Tibial artery (tissue), 4 donors: ENCODE data around the gene CNOT1.

Experiments
- DNase-seq, 2 donors: peaks; one replicate each; pipeline ENCODE4 v3.0.0-alpha.2; 2019
- H3K27ac ChIP-seq, 2 donors: fragments of 200-600 bp; sonication (generic) in 1 of 2; 1 replicate in 1 of 2; 2 replicates in 1 of 2; pipeline ENCODE4 v1.5.1; 2018 to 2019; ENCODE audit warnings: mild to moderate bottlenecking in 1 of 2
- H3K27me3 ChIP-seq, 2 donors: fragments of 200-600 bp; sonication (generic) in 1 of 2; one replicate each; pipeline versions ENCODE4 v1.5.1 to v1.6.0; 2016 to 2019
- H3K36me3 ChIP-seq, 3 donors: fragments of 200-600 bp; sonication (generic) in 2 of 3; one replicate each; pipeline ENCODE4 v1.5.1; 2016 to 2019; ENCODE audit warnings: mild to moderate bottlenecking in 2 of 3
- H3K4me1 ChIP-seq, 4 donors: fragments of 200-600 bp; sonication (generic) in 2 of 4; 1 replicate in 3 of 4; 2 replicates in 1 of 4; pipeline ENCODE4 v1.5.1; 2016 to 2019
- H3K4me3 ChIP-seq, 2 donors: fragments of 200-600 bp; sonication (generic) in 1 of 2; 1 replicate in 1 of 2; 2 replicates in 1 of 2; pipeline ENCODE4 v1.5.1; 2018 to 2019; ENCODE audit warnings: mild to moderate bottlenecking in 2 of 2
- H3K9me3 ChIP-seq, 3 donors: fragments of 200-600 bp; sonication (generic) in 1 of 3; one replicate each; pipeline ENCODE4 v1.5.1; 2016 to 2019
- intact Hi-C: fragments of 100-400 bp; cut with DNase I; formaldehyde crosslinking; loops from one replicate; pipeline ENCODE4 v1.15.0; 2023; ENCODE audit warnings: low total_unique reads
- TF ChIP-seq, protein P1 (sequence below), 2 experiments: fragments of 200-600 bp in 1 of 2; fragments of 450-650 bp in 1 of 2; IDR thresholded peaks; one replicate each; pipeline ENCODE4 v1.5.1; 2017 to 2019; ENCODE audit warnings: antibody characterized with exemption in 2 of 2, mild to moderate bottlenecking in 1 of 2, moderate library complexity in 1 of 2

Gene CNOT1

GRCh38 chr16:58541711-58542110 is 87.9 kb downstream of the CNOT1 start:
- intact Hi-C loops: no loop called here
- no peaks in the 10 kb centered on the region for H3K9me3 ChIP-seq
- H3K4me3 ChIP-seq: no peak overlapping the region
- peaks cover 98 to 100% (median 99%) of the 10 kb centered on the region in 3 donors for H3K36me3 ChIP-seq
- H3K4me1 ChIP-seq: no peaks in the 10 kb centered on the region
- TF ChIP-seq, protein P1, sequence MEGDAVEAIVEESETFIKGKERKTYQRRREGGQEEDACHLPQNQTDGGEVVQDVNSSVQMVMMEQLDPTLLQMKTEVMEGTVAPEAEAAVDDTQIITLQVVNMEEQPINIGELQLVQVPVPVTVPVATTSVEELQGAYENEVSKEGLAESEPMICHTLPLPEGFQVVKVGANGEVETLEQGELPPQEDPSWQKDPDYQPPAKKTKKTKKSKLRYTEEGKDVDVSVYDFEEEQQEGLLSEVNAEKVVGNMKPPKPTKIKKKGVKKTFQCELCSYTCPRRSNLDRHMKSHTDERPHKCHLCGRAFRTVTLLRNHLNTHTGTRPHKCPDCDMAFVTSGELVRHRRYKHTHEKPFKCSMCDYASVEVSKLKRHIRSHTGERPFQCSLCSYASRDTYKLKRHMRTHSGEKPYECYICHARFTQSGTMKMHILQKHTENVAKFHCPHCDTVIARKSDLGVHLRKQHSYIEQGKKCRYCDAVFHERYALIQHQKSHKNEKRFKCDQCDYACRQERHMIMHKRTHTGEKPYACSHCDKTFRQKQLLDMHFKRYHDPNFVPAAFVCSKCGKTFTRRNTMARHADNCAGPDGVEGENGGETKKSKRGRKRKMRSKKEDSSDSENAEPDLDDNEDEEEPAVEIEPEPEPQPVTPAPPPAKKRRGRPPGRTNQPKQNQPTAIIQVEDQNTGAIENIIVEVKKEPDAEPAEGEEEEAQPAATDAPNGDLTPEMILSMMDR (IDR thresholded peaks at IDR 0.05): no peak
- no peak overlapping the region for H3K27ac ChIP-seq
- no peaks in the 10 kb centered on the region for H3K27me3 ChIP-seq
- DNase-seq: no peak

DNA sequence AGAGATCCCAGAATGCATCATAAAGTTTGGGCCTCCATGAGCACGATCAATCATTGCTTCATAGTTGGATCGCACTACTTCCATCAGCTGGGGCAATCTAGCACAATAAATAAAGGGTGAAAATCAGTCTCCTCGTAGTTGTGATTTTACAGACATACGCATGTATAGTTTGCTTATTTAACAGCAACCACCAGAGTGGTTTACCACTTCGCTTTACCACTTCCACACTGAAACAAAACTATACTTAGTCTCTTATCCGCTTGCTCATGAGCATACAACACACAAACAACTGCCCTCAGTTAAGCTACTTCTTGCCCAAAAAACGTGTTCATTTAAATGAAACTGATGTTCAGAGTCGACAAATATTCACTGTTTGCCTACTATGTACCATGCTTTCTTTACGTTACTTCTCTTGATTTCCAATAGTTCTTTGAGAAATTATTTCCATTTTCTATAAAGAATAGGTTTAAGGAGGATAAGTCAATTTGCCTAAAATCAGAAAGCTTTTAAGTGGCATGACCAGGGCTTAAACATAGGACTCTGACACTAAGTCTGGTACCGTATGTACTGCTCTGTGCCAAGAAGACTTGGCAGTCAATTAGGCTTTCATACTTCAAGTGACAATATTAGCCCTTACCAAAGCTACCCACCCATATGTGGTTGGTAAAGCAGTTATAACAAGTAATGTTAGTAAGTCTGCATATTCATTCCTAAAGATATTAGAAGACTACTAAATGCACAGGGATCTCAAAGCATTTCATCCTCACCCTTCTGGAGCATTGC is 92.3 kb downstream of the CNOT1 start:
- TF ChIP-seq, protein P1 (IDR thresholded peaks at IDR 0.05): no peak
- no peaks in the 10 kb centered on the region for H3K4me1 ChIP-seq
- no peaks in the 10 kb centered on the region for H3K9me3 ChIP-seq
- DNase-seq: no peak
- no peak overlapping the region for H3K27ac ChIP-seq
- no peaks in the 10 kb centered on the region for H3K27me3 ChIP-seq
- peaks cover 96 to 100% (median 99%) of the 10 kb centered on the region in 3 donors for H3K36me3 ChIP-seq
- intact Hi-C loops: no loop called here
- H3K4me3 ChIP-seq: no peak overlapping the region

DNA sequence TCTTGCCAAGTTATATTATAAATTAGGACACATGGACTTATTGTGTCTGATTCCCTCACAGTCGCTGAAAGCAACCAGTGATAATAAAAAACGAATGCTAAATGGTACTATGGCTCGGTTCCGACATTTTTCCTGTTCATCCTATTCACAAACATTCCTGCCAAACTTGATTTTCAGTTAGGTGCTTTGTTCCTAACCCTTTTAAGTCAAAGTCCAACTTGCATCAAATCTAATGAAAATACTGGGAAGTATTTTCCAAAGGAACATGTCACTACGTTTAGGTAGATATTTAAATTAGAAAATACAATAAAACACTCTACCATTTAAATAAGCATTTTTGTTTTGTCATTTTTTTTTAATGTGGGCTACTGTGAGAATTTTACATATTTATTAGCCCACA is 93.3 kb downstream of the CNOT1 start:
- Histone ChIP-seq H3K36me3 (peaks cover 96 to 100% (median 99%) of the 10 kb centered on the region in 3 donors), H3K4me3 (no peak overlapping the region), H3K9me3 (no peaks in the 10 kb centered on the region), H3K27me3 (no peaks in the 10 kb centered on the region), H3K4me1 (no peaks in the 10 kb centered on the region), H3K27ac (no peak overlapping the region)
- TF ChIP-seq, protein P1 (IDR thresholded peaks at IDR 0.05): no peak
- no peak for DNase-seq
- intact Hi-C loops: no loop called here

- intact Hi-C loops: no loop called here
- no peaks in the 10 kb centered on the region for H3K4me1 ChIP-seq
- H3K9me3 ChIP-seq: no peaks in the 10 kb centered on the region
- H3K27me3 ChIP-seq: no peaks in the 10 kb centered on the region
- no peak for DNase-seq
- no peak overlapping the region for H3K27ac ChIP-seq
- H3K36me3 ChIP-seq: peaks cover 96 to 99% (median 98%) of the 10 kb centered on the region in 3 donors
- no peak overlapping the region for H3K4me3 ChIP-seq
- TF ChIP-seq, protein P1 (IDR thresholded peaks at IDR 0.05): no peak
Measured at GRCh38 chr16:58535100-58535499, 94.5 kb downstream of the CNOT1 start.

GRCh38 chr16:58533751-58534470 is 95.7 kb downstream of the CNOT1 start:
- no peak for DNase-seq
- peaks cover 95 to 98% (median 96%) of the 10 kb centered on the region in 3 donors for H3K36me3 ChIP-seq
- intact Hi-C loops: loop anchor here (5.0 kb wide), 1 partner anchor 43 kb away; no protein-coding TSS in a partner anchor
- no peak overlapping the region for H3K27ac ChIP-seq
- no peak overlapping the region for H3K4me3 ChIP-seq
- no peaks in the 10 kb centered on the region for H3K4me1 ChIP-seq
- no peaks in the 10 kb centered on the region for H3K27me3 ChIP-seq
- TF ChIP-seq, protein P1 (IDR thresholded peaks at IDR 0.05): no peak
- no peaks in the 10 kb centered on the region for H3K9me3 ChIP-seq
